Measurements from ENCODE around the gene KCNIP3.

GRCh38 chr2:95262896-95263542, 34.1 kb upstream of the KCNIP3 start:
- TF ChIP-seq, protein P1, sequence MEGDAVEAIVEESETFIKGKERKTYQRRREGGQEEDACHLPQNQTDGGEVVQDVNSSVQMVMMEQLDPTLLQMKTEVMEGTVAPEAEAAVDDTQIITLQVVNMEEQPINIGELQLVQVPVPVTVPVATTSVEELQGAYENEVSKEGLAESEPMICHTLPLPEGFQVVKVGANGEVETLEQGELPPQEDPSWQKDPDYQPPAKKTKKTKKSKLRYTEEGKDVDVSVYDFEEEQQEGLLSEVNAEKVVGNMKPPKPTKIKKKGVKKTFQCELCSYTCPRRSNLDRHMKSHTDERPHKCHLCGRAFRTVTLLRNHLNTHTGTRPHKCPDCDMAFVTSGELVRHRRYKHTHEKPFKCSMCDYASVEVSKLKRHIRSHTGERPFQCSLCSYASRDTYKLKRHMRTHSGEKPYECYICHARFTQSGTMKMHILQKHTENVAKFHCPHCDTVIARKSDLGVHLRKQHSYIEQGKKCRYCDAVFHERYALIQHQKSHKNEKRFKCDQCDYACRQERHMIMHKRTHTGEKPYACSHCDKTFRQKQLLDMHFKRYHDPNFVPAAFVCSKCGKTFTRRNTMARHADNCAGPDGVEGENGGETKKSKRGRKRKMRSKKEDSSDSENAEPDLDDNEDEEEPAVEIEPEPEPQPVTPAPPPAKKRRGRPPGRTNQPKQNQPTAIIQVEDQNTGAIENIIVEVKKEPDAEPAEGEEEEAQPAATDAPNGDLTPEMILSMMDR (IDR thresholded peaks at IDR 0.05) = no peak
- no peak for TF ChIP-seq POLR2A (IDR thresholded peaks at IDR 0.05)

All from body of pancreas (tissue), 4 donors.